ENCODE data around the gene RHOU.

DNA sequence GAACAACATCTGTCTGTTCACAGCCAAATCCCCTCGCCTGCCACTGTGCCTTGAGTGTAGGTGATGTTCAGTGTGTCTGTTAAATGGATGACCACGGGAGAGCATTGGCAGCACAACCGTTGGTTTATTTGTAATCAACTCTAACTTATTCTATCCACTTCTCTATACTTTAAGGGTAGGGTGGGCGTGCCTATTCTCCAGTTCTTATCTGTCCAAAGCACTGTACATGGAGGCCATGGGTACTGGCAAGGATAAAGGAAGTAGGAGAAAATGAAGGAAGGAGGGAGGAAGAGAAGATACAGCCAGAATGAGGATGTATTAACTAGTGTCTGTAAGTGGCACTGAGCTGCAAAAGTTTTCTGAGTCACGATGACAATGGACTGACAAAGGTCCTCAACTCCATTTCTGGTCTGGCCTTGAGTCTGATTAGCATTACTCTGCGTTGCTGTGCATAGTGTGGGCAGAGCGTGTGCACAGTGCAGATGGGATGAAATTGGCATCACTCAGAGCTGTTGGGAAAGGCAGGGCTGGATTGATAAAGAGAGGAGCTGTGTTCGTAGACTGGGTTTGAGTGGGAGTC, 7.1 kb downstream of the RHOU start:
- no peak for TF ChIP-seq EP300 (IDR thresholded peaks at IDR 0.05)
- TF ChIP-seq POLR2A (IDR thresholded peaks at IDR 0.05): no peak
- TF ChIP-seq CTCF (IDR thresholded peaks at IDR 0.05): no peak
- no peak for TF ChIP-seq POLR2AphosphoS5 (IDR thresholded peaks at IDR 0.05)
